GM23338 (cell line): ENCODE results near the gene POC1B. TPM values are rescaled to one million over a fixed set of nuclear protein-coding genes. Genes with fewer than 3 reads are reported as not detected.

Experiments used
- ATAC-seq: fragments of 200-7000 bp; cut with Tn5 transposase; 3 replicates; pipeline ENCODE4 v1.9.1; 2020
- DNase-seq: peaks from one replicate; pipeline ENCODE4 v3.0.0-alpha.2; 2015; ENCODE audit warnings: low spot score
- H2AFZ ChIP-seq: fragments of 200-600 bp; sonication (generic); 2 replicates; pipeline ENCODE4 v1.8.0; 2016; ENCODE audit warnings: antibody characterized with exemption, mild to moderate bottlenecking, moderate library complexity
- H3F3A ChIP-seq: fragments of 200-600 bp; sonication (generic); replicated peaks from 2 replicates; pipeline ENCODE4 v1.8.0; 2017; ENCODE audit warnings: antibody characterized with exemption, mixed run types, low read depth
- H3K27ac ChIP-seq: fragments of 200-600 bp; sonication (generic); 2 replicates; pipeline ENCODE4 v1.6.1; 2016; ENCODE audit warnings: low read depth
- H3K27me3 ChIP-seq: fragments of 200-600 bp; sonication (generic); 2 replicates; pipeline ENCODE4 v1.8.0; 2016; ENCODE audit warnings: mild to moderate bottlenecking, mixed run types, moderate library complexity; ENCODE audit not compliant: insufficient read depth
- H3K36me3 ChIP-seq: fragments of 200-600 bp; sonication (generic); 2 replicates; pipeline ENCODE4 v1.8.0; 2016; ENCODE audit warnings: mild to moderate bottlenecking; ENCODE audit not compliant: insufficient read depth
- H3K4me1 ChIP-seq: fragments of 200-600 bp; sonication (generic); 2 replicates; pipeline ENCODE4 v1.8.0; 2016; ENCODE audit warnings: mild to moderate bottlenecking, moderate library complexity; ENCODE audit not compliant: insufficient read depth
- H3K4me2 ChIP-seq: fragments of 200-600 bp; sonication (generic); 2 replicates; pipeline ENCODE4 v1.7.1; 2017; ENCODE audit warnings: mixed run types
- H3K4me3 ChIP-seq: fragments of 200-600 bp; sonication (generic); 2 replicates; pipeline ENCODE4 v1.6.1; 2016; ENCODE audit warnings: mixed run types
- H3K79me2 ChIP-seq: fragments of 200-600 bp; sonication (generic); replicated peaks from 2 replicates; pipeline ENCODE4 v1.8.0; 2017; ENCODE audit warnings: mild to moderate bottlenecking; ENCODE audit not compliant: insufficient read depth
- H3K9me2 ChIP-seq: fragments of 200-600 bp; sonication (generic); 2 replicates; pipeline ENCODE4 v1.8.0; 2017; ENCODE audit not compliant: insufficient read depth
- H4K20me1 ChIP-seq: fragments of 200-600 bp; sonication (generic); replicated peaks from 2 replicates; pipeline ENCODE4 v1.8.0; 2017; ENCODE audit warnings: mild to moderate bottlenecking; ENCODE audit not compliant: insufficient read depth
- H3K27ac Mint-ChIP-seq: 2 replicates; pipeline ENCODE4 v1.8.0; 2020; ENCODE audit warnings: inconsistent platforms, mild to moderate bottlenecking, moderate library complexity, mixed read lengths
- H3K27me3 Mint-ChIP-seq: 3 replicates; pipeline ENCODE4 v1.8.0; 2022; ENCODE audit warnings: low read depth, mild to moderate bottlenecking, moderate library complexity, mixed read lengths, inconsistent platforms; ENCODE audit not compliant: insufficient read depth, poor library complexity
- H3K36me3 Mint-ChIP-seq: 3 replicates; pipeline ENCODE4 v1.8.0; 2021; ENCODE audit warnings: low read depth, mild to moderate bottlenecking, inconsistent platforms, moderate library complexity, mixed read lengths
- H3K4me1 Mint-ChIP-seq: 3 replicates; pipeline ENCODE4 v1.8.0; 2020; ENCODE audit warnings: mild to moderate bottlenecking, inconsistent platforms, mixed read lengths
- H3K4me3 Mint-ChIP-seq: 3 replicates; pipeline ENCODE4 v1.8.0; 2021; ENCODE audit warnings: moderate library complexity, mild to moderate bottlenecking, inconsistent platforms, mixed read lengths
- H3K9me3 Mint-ChIP-seq: 3 replicates; pipeline ENCODE4 v1.8.0; 2020; ENCODE audit warnings: moderate library complexity, mild to moderate bottlenecking, inconsistent platforms, mixed read lengths
- EZH2 ChIP-seq: fragments of 200-600 bp; sonication (generic); IDR thresholded peaks from one replicate; pipeline ENCODE4 v1.8.0; 2017; ENCODE audit warnings: antibody characterized with exemption, mild to moderate bottlenecking, low read depth; ENCODE audit not compliant: unreplicated experiment
- EZH2phosphoT487 ChIP-seq: fragments of 200-600 bp; sonication (generic); IDR thresholded peaks from one replicate; pipeline ENCODE4 v1.8.1; 2018; ENCODE audit warnings: antibody characterized with exemption; ENCODE audit not compliant: unreplicated experiment
- JUNB ChIP-seq: IDR thresholded peaks from one replicate; pipeline ENCODE4 v1.6.1; 2016; ENCODE audit warnings: antibody characterized with exemption; ENCODE audit not compliant: unreplicated experiment
- NANOG ChIP-seq: IDR thresholded peaks from 2 replicates; pipeline ENCODE4 v1.6.1; 2016; ENCODE audit warnings: antibody characterized with exemption, borderline replicate concordance
- POLR2AphosphoS5 ChIP-seq: IDR thresholded peaks from 2 replicates; pipeline ENCODE4 v1.6.1; 2016; ENCODE audit warnings: antibody characterized with exemption, low read depth
- STAT1 ChIP-seq: IDR thresholded peaks from one replicate; pipeline ENCODE4 v1.6.1; 2016; ENCODE audit warnings: antibody characterized with exemption; ENCODE audit not compliant: unreplicated experiment
- ZNF114 ChIP-seq: fragments of 250-450 bp; sonication (Bioruptor Pico); IDR thresholded peaks from 2 replicates; pipeline ENCODE4 v1.5.0; 2020; ENCODE audit warnings: mild to moderate bottlenecking, moderate library complexity
- polyA plus RNA-seq: library from polyadenylated mRNA; unstranded; fragments of >200 nt; fragmentation: Nextera tagmentation; extraction: Ambion mirVana; gene quantifications from 2 replicates; pipeline ENCODE4 v1.2.1, GENCODE V29; 2016
- total RNA-seq: library from RNA; depleted of rRNA; stranded (reverse); fragments of >200 nt; shearing (Covaris generic); gene quantifications from 2 replicates; pipeline ENCODE4 v1.2.3, GENCODE V29; 2014
- TF ChIP-seq, protein P1 (sequence below), 2 experiments: fragments of 200-600 bp in 1 of 2; sonication (generic) in 1 of 2; conservative IDR thresholded peaks; 2 replicates each; pipeline versions ENCODE4 v1.5.1 to v1.6.1; 2016 to 2017; ENCODE audit warnings: antibody characterized with exemption in 2 of 2, low read depth in 2 of 2, mild to moderate bottlenecking in 2 of 2, moderate library complexity in 1 of 2
- TF ChIP-seq, protein P2 (sequence below): IDR thresholded peaks from one replicate; pipeline ENCODE4 v1.6.1; 2018; ENCODE audit warnings: antibody characterized with exemption; ENCODE audit not compliant: unreplicated experiment
- TF ChIP-seq, protein P3 (sequence below): IDR thresholded peaks from 2 replicates; pipeline ENCODE4 v1.6.1; 2016; ENCODE audit warnings: antibody characterized with exemption
- TF ChIP-seq, protein P4 (sequence below): fragments of 250-450 bp; sonication (Bioruptor Pico); IDR thresholded peaks from 2 replicates; pipeline ENCODE4 v1.5.0; 2020; ENCODE audit warnings: mild to moderate bottlenecking, moderate library complexity

POC1B gene
- total and polyA plus RNA-seq, 2 experiments from 2014 or later, result 11.8 to 17.5 TPM

DNA sequence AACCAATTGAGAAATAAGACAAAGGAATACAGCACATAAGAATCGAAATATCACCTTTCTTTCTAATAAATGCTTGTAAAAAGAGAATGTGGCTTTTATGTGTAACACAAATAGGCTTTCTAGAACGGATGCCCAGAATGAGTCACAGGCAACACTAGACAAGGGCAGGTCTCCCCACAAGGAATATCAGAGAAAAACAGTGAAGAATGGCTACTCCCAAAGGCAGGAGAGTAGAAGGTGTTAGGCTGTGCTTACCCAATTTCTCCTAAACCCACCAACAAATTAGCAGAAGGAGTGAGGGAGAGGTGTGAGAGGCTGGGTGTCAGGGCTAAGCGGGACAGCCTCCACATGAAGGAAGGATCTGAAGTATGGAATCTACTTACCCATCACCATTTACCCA is 56.5 kb downstream of the POC1B start:
- Histone ChIP-seq H3F3A (no peaks in the 10 kb centered on the region), H3K4me3 (no peak overlapping the region), H3K9me2 (no peaks in the 10 kb centered on the region), H3K4me2 (no peak overlapping the region), H3K27ac (no peak overlapping the region), H3K4me1 (no peaks in the 10 kb centered on the region), H4K20me1 (no peaks in the 10 kb centered on the region), H3K27me3 (no peaks in the 10 kb centered on the region), H3K79me2 (no peaks in the 10 kb centered on the region), H3K36me3 (no peaks in the 10 kb centered on the region), H2AFZ (no peak overlapping the region)
- no peak for ATAC-seq
- Mint-ChIP-seq H3K4me3 (no peak overlapping the region), H3K36me3 (no peaks in the 10 kb centered on the region), H3K9me3 (no peaks in the 10 kb centered on the region), H3K4me1 (peaks cover 3% of the 10 kb centered on the region; the same call in 2 of the 3 replicates), H3K27ac (no peak overlapping the region), H3K27me3 (peaks cover 2% of the 10 kb centered on the region)
- TF ChIP-seq STAT1 (no peak), JUNB (no peak), NANOG (no peak), POLR2AphosphoS5 (no peak), ZNF114 (CRISPR knock-in tag) (no peak), EZH2 (no peak), EZH2phosphoT487 (no peak)
- TF ChIP-seq, protein P1, sequence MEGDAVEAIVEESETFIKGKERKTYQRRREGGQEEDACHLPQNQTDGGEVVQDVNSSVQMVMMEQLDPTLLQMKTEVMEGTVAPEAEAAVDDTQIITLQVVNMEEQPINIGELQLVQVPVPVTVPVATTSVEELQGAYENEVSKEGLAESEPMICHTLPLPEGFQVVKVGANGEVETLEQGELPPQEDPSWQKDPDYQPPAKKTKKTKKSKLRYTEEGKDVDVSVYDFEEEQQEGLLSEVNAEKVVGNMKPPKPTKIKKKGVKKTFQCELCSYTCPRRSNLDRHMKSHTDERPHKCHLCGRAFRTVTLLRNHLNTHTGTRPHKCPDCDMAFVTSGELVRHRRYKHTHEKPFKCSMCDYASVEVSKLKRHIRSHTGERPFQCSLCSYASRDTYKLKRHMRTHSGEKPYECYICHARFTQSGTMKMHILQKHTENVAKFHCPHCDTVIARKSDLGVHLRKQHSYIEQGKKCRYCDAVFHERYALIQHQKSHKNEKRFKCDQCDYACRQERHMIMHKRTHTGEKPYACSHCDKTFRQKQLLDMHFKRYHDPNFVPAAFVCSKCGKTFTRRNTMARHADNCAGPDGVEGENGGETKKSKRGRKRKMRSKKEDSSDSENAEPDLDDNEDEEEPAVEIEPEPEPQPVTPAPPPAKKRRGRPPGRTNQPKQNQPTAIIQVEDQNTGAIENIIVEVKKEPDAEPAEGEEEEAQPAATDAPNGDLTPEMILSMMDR (conservative IDR thresholded peaks at IDR 0.05; ENCODE audit: low read depth in 2 of 2), result no peak
- TF ChIP-seq, protein P2, sequence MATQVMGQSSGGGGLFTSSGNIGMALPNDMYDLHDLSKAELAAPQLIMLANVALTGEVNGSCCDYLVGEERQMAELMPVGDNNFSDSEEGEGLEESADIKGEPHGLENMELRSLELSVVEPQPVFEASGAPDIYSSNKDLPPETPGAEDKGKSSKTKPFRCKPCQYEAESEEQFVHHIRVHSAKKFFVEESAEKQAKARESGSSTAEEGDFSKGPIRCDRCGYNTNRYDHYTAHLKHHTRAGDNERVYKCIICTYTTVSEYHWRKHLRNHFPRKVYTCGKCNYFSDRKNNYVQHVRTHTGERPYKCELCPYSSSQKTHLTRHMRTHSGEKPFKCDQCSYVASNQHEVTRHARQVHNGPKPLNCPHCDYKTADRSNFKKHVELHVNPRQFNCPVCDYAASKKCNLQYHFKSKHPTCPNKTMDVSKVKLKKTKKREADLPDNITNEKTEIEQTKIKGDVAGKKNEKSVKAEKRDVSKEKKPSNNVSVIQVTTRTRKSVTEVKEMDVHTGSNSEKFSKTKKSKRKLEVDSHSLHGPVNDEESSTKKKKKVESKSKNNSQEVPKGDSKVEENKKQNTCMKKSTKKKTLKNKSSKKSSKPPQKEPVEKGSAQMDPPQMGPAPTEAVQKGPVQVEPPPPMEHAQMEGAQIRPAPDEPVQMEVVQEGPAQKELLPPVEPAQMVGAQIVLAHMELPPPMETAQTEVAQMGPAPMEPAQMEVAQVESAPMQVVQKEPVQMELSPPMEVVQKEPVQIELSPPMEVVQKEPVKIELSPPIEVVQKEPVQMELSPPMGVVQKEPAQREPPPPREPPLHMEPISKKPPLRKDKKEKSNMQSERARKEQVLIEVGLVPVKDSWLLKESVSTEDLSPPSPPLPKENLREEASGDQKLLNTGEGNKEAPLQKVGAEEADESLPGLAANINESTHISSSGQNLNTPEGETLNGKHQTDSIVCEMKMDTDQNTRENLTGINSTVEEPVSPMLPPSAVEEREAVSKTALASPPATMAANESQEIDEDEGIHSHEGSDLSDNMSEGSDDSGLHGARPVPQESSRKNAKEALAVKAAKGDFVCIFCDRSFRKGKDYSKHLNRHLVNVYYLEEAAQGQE, result no peak
- TF ChIP-seq, protein P3, sequence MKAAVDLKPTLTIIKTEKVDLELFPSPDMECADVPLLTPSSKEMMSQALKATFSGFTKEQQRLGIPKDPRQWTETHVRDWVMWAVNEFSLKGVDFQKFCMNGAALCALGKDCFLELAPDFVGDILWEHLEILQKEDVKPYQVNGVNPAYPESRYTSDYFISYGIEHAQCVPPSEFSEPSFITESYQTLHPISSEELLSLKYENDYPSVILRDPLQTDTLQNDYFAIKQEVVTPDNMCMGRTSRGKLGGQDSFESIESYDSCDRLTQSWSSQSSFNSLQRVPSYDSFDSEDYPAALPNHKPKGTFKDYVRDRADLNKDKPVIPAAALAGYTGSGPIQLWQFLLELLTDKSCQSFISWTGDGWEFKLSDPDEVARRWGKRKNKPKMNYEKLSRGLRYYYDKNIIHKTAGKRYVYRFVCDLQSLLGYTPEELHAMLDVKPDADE, result no peak
- TF ChIP-seq, protein P4, sequence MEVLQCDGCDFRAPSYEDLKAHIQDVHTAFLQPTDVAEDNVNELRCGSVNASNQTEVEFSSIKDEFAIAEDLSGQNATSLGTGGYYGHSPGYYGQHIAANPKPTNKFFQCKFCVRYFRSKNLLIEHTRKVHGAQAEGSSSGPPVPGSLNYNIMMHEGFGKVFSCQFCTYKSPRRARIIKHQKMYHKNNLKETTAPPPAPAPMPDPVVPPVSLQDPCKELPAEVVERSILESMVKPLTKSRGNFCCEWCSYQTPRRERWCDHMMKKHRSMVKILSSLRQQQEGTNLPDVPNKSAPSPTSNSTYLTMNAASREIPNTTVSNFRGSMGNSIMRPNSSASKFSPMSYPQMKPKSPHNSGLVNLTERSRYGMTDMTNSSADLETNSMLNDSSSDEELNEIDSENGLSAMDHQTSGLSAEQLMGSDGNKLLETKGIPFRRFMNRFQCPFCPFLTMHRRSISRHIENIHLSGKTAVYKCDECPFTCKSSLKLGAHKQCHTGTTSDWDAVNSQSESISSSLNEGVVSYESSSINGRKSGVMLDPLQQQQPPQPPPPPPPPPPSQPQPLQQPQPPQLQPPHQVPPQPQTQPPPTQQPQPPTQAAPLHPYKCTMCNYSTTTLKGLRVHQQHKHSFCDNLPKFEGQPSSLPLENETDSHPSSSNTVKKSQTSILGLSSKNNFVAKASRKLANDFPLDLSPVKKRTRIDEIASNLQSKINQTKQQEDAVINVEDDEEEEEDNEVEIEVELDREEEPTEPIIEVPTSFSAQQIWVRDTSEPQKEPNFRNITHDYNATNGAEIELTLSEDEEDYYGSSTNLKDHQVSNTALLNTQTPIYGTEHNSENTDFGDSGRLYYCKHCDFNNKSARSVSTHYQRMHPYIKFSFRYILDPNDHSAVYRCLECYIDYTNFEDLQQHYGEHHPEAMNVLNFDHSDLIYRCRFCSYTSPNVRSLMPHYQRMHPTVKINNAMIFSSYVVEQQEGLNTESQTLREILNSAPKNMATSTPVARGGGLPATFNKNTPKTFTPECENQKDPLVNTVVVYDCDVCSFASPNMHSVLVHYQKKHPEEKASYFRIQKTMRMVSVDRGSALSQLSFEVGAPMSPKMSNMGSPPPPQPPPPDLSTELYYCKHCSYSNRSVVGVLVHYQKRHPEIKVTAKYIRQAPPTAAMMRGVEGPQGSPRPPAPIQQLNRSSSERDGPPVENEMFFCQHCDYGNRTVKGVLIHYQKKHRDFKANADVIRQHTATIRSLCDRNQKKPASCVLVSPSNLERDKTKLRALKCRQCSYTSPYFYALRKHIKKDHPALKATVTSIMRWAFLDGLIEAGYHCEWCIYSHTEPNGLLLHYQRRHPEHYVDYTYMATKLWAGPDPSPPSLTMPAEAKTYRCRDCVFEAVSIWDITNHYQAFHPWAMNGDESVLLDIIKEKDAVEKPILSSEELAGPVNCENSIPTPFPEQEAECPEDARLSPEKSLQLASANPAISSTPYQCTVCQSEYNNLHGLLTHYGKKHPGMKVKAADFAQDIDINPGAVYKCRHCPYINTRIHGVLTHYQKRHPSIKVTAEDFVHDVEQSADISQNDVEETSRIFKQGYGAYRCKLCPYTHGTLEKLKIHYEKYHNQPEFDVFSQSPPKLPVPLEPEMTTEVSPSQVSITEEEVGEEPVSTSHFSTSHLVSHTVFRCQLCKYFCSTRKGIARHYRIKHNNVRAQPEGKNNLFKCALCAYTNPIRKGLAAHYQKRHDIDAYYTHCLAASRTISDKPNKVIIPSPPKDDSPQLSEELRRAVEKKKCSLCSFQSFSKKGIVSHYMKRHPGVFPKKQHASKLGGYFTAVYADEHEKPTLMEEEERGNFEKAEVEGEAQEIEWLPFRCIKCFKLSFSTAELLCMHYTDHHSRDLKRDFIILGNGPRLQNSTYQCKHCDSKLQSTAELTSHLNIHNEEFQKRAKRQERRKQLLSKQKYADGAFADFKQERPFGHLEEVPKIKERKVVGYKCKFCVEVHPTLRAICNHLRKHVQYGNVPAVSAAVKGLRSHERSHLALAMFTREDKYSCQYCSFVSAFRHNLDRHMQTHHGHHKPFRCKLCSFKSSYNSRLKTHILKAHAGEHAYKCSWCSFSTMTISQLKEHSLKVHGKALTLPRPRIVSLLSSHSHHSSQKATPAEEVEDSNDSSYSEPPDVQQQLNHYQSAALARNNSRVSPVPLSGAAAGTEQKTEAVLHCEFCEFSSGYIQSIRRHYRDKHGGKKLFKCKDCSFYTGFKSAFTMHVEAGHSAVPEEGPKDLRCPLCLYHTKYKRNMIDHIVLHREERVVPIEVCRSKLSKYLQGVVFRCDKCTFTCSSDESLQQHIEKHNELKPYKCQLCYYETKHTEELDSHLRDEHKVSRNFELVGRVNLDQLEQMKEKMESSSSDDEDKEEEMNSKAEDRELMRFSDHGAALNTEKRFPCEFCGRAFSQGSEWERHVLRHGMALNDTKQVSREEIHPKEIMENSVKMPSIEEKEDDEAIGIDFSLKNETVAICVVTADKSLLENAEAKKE (CRISPR knock-in tag), result no peak
- no peak for DNase-seq
